ENCODE measurements around the gene HIVEP3.

DNA sequence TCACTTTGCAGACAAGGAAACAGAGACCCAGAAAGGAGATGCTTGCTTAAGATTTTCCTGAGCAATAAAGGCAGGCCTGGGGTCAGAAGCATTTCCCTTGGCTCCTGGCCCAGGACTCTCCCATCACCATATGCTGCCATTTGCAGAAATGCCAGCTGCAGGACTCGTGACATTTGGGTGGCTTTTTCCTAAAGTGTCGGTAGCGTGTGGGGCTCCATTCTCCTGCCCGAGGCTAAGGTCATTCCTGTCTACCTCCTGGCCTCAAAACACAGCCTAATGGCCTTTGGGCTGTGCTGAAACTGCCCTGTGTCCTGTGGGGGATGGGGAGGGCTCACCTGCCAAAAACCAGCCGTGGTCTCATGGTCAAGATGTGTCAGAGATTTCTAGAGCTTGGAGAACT is 218.1 kb downstream of the HIVEP3 start:
- TF ChIP-seq, protein P1, sequence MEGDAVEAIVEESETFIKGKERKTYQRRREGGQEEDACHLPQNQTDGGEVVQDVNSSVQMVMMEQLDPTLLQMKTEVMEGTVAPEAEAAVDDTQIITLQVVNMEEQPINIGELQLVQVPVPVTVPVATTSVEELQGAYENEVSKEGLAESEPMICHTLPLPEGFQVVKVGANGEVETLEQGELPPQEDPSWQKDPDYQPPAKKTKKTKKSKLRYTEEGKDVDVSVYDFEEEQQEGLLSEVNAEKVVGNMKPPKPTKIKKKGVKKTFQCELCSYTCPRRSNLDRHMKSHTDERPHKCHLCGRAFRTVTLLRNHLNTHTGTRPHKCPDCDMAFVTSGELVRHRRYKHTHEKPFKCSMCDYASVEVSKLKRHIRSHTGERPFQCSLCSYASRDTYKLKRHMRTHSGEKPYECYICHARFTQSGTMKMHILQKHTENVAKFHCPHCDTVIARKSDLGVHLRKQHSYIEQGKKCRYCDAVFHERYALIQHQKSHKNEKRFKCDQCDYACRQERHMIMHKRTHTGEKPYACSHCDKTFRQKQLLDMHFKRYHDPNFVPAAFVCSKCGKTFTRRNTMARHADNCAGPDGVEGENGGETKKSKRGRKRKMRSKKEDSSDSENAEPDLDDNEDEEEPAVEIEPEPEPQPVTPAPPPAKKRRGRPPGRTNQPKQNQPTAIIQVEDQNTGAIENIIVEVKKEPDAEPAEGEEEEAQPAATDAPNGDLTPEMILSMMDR (IDR thresholded peaks at IDR 0.05): no peak
- no peak for TF ChIP-seq POLR2A (IDR thresholded peaks at IDR 0.05)

Data from esophagus squamous epithelium (tissue), 4 donors.